HG02870 (cell line): Measurements from ENCODE around the gene ROR1.

ENCODE experiments used
- ATAC-seq: cut with Tn5 transposase; IDR thresholded peaks from one replicate; pipeline ENCODE4 v1.9.1; 2021; ENCODE audit warnings: mild to moderate bottlenecking, moderate library complexity; ENCODE audit not compliant: unreplicated experiment

The ROR1 gene

GRCh38 chr1:64043976-64044375 is 270.2 kb downstream of the ROR1 start:
- ATAC-seq: no peak

- no peak for ATAC-seq
Observed at GRCh38 chr1:64046243-64046642, 272.4 kb downstream of the ROR1 start.

- ATAC-seq: no peak
Observed at GRCh38 chr1:64046891-64047290, 273.1 kb downstream of the ROR1 start.

GRCh38 chr1:64047549-64047996 is 273.8 kb downstream of the ROR1 start:
- ATAC-seq: no peak

GRCh38 chr1:64049900-64050540 is 276.2 kb downstream of the ROR1 start:
- no peak for ATAC-seq

GRCh38 chr1:64050601-64051000 is 276.8 kb downstream of the ROR1 start:
- ATAC-seq: no peak

GRCh38 chr1:64051796-64052195 is 278.0 kb downstream of the ROR1 start:
- ATAC-seq: no peak

GRCh38 chr1:64052777-64053176 is 279.0 kb downstream of the ROR1 start:
- ATAC-seq: no peak

GRCh38 chr1:64055310-64055709 is 281.5 kb downstream of the ROR1 start:
- ATAC-seq: no peak

- ATAC-seq: no peak
Observed at GRCh38 chr1:64059556-64059955, 285.7 kb downstream of the ROR1 start.

- ATAC-seq: no peak
Observed at GRCh38 chr1:64060611-64061302, 286.9 kb downstream of the ROR1 start.

GRCh38 chr1:64061430-64062104 is 287.8 kb downstream of the ROR1 start:
- no peak for ATAC-seq

GRCh38 chr1:64062529-64062928 is 288.7 kb downstream of the ROR1 start:
- no peak for ATAC-seq

GRCh38 chr1:64062941-64063581 is 289.2 kb downstream of the ROR1 start:
- no peak for ATAC-seq

GRCh38 chr1:64065571-64065970 is 291.8 kb downstream of the ROR1 start:
- no peak for ATAC-seq

GRCh38 chr1:64072089-64072793 is 298.4 kb downstream of the ROR1 start:
- ATAC-seq: no peak

- no peak for ATAC-seq
Observed at GRCh38 chr1:64073705-64074104, 299.9 kb downstream of the ROR1 start.

- ATAC-seq: no peak
Observed at GRCh38 chr1:64074767-64075166, 300.9 kb downstream of the ROR1 start.

- no peak for ATAC-seq
Observed at GRCh38 chr1:64077281-64077940, 303.6 kb downstream of the ROR1 start.

- ATAC-seq: no peak
Observed at GRCh38 chr1:64080941-64081562, 307.2 kb downstream of the ROR1 start.
